IPS-NIHi11 (cell line): ENCODE data around the gene LPAR2.
A peak's percentile ranks its signal among the peaks of the same experiment; 100 is the strongest.

Experiments
- DNase-seq: peaks from one replicate; pipeline ENCODE4 v3.0.0; 2012; ENCODE audit warnings: mixed read lengths, low spot score

LPAR2 gene

DNA sequence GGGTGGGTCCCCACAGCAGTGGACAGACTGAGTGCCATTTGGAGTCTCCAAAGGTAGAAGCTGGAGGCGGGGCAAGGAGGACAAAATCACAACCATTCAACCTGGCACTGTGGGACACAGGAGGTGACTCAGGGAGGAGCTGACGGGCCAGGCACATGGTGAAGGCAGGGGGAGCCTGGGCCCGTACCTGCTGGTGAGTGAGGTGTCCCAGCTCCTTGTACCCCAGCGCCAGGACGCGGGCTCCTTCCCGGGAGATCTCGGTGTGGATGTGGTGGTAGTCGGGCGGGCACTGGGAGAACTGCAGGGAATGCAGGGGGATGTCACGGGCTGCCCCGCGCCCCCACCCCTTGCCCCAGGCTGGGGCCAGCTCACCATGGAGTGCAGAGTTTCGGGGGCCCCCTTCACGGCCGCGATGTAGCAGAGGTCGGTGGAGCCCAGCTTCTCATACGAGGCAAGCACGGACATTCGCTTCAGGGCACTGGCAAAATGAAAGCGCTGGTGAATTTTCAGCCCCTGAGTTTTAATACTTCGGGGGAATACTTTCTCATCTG is 25.7 kb upstream of the LPAR2 start:
- DNase-seq, result no peak

DNA sequence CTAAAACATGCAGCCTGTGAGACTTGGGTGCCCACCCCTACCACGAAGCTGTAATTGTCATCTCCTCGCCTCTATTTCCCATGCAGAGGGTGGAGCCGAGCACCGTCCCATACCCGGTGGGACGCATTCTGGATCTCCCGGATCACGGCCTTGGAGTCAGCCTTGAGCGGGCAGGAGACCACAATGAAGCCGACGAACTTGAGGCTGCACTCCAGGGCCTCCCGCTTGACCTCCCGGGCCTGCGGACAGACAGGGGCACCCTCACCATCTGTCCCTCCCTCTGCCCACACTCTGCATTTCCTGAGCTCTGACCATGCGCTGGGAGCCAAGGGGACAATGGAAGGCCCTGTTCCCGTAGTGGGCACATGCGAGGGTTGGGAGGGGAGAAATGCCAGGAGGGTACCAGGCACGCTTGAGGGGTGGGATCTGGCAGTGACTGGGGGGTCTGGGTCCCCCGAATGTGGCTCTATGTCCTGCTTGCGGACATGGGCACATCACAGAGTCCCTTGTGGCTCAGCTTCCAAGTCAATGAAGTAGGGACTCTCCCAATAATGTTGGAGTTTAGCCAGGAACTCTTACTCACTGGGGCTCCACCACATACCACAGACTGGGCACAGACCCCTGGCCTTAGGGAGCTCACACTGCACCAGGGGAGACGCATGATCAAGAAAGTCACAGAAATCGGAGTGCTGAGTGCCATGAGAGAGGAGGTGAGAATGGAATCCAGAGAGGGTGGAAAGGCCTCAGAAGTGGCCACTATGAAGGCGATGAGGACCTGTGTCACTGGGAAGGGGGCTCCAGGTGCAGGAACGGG is 24.7 kb upstream of the LPAR2 start:
- DNase-seq, result peak; percentile 8

DNA sequence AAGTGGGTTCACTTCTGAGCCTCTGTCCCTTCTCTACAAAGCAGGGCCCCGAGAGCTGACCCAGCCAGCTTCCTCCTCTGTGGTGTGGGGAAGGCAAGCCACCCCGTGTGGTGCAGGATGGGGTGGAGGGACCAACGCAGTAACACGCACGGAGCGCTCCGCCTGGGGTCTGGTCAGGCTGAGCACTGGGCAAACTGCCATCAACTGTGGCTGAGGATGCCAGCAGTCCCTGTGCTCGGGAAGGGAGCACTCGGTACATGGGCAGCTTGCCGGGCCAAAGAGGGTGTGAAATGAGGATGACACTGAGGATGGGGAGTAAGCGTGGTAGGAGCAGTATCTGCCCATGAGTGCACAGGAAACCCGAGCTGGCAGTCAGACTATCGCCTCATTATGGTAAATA is 23.1 kb upstream of the LPAR2 start:
- peak; percentile 7 for DNase-seq

DNA sequence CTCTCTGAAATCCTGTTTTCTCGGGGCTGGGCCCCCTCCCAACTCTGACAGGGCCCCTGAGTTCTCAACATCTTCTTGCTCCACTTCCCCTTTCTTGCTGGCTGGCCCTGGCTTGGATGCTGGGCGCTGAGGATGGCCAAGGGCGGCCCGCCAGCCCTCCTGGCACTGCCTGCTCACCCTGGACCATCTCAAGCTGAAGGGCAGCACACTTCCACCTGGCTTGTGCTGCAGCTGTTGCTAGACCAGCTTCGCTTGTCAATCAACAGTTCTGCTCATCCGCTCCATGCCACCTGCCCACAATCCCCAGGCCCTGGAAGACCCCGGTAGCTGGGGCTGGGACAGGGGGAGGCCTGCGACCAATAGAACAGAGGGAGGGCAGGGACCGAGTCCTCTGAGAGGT is 22.3 kb upstream of the LPAR2 start:
- DNase-seq, result peak; percentile 5

DNA sequence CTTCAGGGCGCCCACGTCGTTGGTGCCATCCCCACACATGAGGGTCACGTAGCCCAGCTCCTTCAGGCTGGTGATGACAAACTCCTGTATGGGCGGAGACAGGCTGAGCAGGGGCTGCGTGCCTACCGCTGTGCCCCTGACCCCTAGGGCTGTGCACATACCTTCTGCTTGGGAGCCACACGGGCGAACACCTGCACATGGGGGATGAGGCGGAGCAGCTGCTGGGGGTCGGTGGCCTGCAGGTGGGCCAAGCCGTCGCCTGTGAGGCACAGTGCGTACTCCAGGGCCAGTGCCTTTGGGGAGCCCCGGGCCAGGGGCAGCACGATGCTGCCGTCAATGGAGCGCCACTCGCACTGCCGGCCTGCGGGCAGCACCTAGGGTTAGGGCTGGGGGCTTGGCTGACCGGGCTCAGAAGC is 21.6 kb upstream of the LPAR2 start:
- peak; percentile 9 for DNase-seq

DNA sequence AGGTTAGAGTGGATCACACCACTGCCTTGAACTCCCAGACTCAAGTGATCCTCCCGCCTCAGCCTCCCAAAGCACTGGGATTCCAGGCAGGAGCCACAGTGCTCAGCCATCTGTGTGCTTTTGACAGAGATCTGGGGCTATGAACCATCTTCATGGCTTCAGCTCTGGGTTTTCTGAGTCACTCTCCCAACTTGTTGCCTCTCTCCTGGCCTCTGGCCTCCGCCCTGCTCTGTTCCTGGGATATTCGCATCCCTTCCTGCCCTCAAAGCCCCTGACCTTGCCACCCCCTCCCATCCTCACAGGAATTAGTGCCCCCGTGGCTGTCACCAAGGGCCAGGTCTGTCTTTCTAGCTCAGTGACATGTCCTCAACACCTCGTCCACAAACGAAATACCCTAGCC is 21.1 kb upstream of the LPAR2 start:
- no peak for DNase-seq

DNA sequence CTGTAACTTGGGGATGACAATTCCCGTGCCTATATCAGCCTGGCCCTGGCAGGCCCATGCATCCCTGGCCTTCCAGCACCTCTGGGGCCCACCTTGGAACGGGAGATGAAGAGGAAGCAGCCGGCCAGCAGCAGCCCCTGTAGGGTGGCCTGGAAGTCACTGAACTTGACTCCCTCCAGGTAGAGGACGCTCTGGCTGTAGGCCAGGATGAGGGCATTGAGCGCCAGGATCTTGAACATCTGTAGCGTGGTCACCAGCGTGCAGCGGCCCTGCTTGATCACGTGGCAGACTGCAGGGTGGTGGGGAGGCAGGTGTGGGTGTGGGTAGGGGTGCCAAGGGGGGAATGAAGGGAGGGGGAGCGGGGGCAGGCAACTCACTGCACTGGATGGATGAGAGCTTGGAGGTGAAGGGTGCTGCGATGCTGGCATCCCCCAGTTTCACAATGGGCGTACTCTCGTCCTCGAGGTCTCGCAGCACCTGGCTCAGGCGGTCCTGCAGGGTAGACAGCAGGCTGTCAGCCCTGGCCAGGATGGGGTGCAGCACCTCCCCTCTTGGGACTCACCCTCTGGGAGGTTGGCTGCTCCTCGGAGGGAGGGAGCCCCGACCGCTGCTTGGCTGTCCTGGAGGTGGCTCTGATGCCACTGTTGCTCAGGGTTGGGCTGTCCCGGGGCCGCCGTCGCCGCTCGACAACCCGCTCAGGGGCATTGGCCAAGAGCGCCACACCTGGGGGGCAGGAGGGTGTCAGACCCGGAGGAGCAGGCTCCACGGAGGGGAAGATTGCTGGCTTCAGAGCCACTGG is 19.2 kb upstream of the LPAR2 start:
- no peak for DNase-seq

DNA sequence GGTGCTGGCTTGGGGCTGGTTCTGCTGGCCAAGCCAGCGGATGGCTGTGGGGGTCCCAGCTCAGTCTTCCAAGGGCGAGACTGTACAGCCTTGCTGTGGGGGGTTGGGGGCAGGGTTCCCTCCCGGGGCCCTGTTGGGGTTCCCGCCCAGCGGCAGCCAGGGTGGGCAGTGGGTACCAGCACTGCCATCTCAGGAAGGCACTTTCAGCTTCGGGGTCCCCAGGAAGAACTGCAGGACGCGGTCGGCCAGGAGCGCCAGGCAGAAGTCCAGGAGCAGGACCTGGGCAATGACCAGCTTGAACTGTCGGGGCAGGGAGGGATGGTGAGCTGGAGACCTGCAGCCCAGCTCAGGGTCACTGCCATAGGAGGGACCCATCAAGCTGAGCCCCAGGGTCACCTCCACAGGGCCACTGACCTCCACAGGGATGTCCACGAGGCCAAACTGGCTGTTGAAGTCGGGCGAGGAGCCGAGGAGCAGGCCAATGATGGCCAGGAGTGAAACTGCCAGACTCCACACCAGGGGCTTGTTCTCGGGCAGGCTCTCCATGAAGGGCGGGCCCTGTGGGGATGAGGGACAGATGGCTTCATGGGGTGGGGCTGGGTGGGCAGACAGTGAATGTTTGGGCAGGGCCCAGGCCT is 17.3 kb upstream of the LPAR2 start:
- no peak for DNase-seq

DNA sequence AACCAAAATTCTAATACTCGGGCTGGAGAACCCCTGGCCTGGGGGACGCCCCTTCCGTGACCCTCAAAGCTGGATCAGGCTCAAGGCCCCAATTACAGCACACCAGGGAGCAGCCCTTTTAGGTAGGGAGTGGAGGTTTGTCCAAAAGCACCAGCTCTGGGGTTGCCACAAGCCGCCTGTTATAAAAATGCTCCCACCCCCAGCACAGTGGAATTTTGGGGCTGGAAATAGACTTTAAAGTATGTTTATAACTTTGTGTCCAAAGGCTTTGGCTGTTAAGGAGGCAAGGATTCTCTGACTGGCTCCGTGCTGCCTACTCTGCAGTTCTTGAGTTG is 16.0 kb upstream of the LPAR2 start:
- no peak for DNase-seq

DNA sequence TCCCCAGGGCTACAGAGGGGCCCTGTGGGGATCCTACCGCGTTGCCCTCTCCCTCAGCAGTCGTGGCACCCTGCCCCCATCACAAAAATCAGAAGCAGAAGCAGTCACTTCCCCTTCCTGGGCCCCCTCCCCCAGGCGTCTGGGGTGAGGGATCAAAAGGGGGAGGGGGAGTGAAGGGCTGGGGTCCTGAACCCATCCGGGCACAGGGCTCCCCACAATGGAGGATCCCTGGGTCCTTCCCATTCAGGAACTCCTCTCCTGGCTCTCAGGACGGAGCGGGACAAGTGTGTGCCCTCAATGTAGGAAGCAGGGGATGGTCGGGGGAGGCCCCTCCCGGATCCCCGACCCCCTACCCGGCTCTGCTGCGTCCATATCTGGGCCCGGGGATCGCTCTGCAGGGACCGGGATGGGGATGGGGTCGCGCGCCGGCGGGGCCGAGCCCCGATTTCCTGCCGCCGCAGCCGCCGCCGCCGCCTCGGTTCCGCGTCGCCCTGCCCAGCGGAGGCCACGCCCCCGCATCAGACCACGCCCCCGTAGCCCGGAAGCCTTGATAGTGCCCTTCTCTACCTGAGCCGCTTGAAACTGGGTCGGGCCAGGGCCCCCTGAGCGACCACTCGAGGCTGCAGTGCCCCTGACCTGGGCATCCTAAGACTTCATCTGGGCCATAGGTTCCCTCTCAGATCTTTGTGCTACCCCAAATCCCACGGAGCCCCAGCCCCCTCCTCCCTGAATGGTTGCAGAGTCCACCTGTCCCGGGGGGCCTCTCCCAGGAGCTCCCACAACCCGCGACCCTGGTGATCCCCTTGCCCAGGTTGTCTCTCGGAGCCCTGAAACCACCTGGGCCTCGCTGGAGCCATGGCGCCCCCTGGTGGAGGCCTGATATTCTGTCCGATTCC is 15.4 kb upstream of the LPAR2 start, which contains the start of gene GMIP:
GMIP (minus strand) TSS at position 500 of the 896 bp plus-strand sequence; CDS start at position 372, 128 bp downstream.
- DNase-seq, result peak; percentile 96

DNA sequence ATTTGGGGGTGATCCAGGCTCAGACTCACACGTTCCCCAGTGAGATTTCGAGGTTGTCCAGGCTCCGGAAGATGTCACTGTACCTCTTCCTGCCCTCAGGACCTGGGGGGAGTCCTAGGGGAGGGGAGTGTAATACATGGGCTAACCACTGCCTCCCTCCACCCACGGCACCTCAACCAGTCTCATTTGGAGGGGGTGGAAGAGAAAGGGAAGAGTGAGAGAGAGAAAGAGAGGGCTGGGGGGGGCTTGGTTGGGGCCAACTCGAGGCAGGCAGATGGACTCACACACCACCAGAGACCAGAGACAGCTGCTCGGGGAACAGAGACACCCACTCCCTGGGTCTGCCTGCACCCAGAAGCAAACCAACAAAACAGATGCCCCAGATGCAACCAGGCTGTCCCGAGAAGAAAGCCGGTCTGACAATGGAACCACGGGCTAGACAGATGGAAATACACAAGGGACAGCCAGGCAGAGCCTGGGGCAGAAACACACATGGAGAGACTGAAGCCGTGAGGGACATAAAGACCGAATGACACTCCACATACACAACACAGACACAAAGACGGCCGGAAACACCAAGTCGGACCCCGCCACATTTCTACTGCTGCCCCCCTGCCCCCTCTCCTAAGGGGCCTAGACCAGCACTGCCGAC is 14.6 kb upstream of the LPAR2 start:
- peak; percentile 3 for DNase-seq

DNA sequence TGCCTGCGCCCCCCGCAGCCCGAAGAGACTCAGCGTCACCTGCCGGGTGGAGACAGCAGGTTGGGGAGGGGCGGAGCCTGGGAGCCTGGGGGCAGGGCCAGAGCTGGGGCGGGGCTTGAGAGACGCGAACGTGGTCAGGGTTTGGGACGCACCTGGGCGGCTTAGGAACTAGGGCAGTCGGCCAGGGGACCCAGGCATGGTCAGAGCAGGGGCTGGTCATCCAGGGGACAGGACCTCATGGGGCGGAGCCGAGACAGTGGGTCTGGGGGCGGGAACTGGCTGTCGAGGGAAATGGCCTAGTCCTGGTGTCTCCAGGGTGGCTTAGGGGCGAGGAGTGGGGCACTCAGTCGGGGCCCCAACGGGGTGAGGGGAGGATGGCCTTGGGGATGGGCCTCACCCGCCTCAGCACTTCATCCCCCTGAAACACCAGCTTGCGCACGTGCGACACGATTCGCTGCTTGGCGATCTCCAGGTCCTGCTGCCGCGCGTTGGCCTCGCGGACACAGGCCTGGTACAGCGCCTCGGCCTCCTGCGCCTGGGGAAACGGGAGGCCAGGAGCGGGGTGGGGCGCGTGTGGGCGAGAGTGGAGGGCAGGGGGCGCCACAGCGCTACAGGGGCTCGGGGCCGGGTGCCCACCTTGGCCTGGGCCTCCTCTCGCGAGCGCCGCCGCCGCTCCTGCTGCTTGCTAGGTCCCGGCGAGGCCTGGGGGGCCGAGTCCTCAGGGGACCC is 9.7 kb upstream of the LPAR2 start:
- DNase-seq, result peak; percentile 94

DNA sequence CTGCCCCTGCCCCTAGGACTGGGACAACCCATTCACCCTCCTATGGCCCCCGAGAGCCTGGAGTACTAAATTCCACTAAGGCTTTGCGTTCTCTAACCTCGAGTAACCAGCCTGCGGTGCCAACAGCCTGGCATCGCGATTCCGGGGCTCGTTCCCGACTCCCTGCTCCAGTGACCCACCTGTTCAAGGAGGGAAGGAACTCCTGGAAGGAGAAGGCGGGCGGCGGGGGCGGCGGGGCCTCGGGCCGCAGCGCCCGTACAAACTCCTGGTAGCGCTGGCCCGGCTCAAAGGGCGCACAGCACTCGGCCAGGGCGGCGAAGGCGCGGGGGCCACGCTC is 9.1 kb upstream of the LPAR2 start:
- DNase-seq, result no peak

DNA sequence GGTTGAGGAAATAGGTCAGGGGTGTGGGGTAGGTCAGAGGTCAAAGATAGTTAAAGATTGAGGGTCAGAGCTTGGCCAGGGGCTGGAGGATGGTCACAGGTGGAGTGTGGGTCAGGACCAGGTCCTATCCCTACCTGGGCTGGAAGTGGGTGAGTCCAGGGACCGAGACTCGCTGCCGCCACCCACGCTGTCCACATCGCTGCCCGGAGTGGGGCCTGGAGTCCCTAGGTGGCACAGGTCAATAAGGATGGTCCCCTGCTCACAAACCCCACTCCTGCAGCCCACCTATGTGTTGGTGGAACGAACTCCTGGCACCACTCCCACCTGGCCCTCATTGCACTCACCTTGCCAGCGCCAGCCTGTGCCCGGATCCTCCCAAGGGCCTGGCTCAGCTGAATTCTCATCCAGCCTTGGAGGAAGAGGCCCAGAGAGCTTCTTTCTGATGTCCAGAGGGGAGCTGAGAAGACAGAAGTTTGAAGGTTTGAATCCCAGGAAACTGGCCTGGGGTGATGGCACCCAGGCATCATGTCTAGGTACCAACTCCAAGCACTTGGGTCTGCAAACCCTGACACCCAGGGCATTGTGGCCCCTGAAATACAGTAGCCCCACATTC is 8.7 kb upstream of the LPAR2 start:
- no peak for DNase-seq

DNA sequence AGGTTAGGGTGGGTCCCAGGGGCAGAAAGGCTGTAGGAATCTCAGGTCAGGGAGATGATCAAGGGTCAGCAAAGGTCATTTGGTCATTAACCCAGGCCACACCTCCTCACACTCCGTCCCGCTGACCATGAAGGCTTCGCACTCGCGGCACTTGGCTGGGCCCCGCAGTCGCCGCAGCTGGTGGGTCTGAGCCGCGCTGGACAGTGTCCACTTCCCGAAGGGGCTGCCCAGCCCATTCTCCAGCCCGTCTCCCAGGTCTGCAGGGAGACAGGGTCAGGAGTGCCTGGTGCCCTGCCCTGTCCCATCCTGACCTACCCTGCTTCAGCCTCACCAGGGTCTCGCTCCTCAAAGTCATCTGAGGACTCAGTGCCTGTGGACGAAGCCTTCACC is 7.3 kb upstream of the LPAR2 start:
- DNase-seq, result no peak

DNA sequence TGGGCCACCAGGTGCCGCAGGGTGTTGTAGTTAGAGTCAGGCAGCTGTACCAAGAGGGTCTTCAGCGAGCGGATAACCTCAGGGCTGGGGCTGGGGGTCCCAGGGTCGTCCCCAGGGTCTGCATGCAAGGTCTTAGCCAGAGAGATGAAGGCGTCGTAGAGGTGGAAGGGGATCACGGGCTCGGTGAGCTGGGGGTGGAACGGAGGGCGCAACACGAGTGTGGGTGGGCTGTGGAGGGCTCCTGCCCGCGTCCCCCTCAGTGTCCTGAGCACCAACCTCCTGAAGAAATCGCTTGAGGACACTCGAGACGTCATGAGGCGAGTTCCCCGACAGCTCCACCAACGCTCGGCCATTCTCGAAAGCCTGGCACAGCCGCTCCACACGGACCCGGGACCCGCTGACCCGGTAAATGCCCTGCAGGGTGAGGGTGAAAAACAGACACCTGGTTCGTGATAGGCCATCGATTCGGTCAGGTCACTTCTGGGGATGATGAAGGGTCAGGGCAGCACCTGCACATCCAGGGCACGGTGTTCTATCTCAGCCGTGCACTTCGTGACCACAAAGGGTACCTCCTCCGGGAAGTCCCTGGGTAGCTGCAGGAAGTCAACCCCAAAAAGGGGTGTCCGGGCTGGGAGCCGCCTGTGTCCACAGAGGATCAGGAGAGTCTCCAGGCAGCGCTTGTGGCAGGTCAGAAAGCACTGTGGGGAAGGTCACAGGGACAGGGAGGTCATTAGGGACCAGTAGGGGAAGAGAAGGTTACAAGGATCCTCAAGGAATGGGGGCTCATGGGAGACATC is 6.7 kb upstream of the LPAR2 start:
- DNase-seq, result no peak

DNA sequence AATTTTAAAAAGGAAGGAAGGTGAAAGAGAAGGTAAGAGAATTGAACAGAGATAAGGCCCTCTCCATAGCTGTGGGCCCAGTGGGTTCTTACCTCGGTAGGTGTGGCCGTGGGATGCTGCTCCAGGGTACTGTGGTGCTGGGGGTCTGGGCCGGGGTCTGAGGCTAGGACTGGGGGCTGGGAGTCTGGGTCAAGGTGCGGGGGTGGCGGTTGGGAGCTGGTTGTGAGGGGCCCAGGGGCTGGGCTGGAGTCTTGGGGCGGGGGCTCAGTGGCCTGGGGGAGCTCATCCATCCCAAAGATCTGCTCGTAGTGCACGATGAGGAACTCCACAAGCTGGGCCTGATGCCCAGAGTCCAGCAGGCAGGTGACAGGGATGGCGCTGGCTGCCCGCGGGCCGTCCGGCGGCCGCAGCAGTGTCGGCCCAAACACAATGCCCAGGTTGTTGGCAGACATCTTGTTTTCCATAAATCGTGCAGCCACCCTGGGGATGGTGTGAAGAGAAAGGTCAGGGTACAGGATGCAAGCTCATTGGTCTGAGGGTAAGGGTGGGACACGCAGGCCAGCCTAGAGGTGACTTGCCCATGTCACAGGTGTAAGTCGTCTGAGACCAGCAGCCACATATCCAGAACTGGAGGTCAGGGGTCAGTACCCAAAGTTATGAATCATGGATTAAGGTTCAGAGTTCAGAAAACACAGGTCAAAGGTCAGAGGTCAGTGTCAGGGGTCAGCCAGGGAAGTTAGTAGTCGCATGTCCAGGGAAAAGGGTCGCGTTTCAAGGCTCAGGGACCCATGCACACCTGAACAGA is 5.9 kb upstream of the LPAR2 start:
- DNase-seq, result no peak

DNA sequence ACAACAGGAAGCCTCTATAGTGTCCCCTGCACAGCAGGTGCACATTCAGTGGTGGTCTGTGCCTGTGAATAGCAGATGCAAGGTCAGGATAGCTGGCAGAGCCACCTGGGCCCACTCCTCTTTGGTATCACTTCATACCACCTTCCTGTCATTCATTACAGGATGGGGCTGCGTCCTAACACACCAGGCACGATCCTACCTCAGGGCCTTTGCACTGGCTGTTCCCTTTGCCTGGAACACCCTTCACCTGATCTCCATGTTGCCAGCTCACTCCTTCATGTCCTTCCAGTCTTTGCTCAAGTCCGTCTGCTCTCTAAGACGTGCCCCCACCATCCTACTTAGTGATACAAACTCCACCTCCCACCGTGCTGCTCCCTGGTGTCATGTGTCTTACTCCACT is 4.6 kb upstream of the LPAR2 start:
- no peak for DNase-seq
